Stimulated activated CD4-positive, alpha-beta T cell treated with anti-CD3 and anti-CD28 coated beads, Interleukin-15, amount 100 ng/mL, for 24 hours (primary cell): Measurements from ENCODE around the gene CPEB3.
"Not testable (repeated sequence)": the region's sequence is repeated elsewhere in the genome, so short reads cannot be mapped to it uniquely, and the experiment has no call there.

Experiments used
- DNase-seq: peaks from one replicate; pipeline ENCODE4 v3.0.0-alpha.2; 2020

Gene CPEB3

DNA sequence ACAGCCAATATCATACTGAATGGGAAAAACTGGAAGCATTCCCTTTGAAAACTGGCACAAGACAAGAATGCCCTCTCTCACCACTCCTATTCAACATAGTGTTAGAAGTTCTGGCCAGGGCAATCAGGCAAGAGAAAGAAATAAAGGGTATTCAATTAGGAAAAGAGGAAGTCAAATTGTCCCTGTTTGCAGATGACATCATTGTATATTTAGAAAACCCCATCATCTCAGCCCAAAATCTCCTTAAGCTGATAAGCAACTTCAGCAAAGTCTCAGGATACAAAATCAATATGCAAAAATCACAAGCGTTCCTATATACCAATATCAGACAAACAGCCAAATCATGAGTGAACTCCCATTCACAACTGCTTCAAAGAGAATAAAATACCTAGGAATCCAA lies 156.8 kb downstream of the CPEB3 start:
- DNase-seq, result not testable (repeated sequence)

DNA sequence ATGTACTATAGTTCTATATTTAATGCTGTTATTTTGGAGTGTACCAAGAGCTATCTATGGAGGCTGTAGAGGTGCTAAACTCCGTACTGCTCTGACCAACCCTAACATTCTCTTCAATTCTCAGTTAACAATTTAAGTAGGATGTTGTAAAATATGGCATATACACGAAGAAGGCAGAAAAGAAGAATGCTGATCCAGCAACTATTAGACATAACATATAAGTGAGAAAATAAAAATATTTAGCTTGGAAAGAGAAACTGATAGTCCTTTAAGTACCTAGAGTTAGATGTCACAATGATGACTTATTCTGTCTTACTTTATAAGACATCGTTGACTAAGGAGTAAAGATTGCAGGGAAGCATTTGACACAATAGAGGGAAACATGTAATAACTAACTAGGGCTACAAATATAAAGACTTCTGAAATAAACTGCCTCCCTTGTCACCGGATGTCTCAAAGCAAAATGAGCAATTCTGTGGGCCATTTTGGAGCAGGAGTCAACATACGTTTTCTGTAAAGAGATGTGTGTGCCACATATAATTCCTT lies 159.5 kb downstream of the CPEB3 start:
- DNase-seq, result no peak

DNA sequence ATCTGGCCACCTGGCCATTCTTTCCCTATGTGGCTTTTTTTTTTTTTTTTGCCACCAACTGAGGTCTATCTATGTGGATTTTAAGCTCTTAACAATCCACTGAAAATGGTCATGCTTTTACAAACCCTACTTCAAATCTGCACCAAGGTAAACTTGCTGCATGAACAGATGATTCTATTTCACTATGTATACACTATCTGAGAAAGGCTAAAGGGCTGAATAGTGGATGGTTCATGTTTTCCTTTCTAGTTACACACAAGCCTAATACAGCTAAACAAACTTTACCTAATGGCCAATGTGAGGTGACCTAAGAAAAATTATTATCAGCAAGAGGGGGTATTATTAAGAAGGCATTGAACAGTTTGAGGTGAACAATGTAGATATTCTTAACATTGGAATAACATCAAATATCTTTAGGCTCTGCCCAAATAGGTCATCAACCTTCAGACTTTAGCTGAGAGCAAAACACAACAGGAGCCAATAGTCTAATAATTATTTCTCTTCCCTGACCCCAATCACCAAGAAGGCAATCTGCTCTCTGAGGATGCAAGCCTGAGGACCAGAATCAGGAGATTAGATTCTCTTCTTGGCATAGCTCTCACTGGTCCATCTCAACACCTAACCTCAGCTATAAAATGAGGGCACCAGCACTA lies 160.1 kb downstream of the CPEB3 start:
- no peak for DNase-seq

DNA sequence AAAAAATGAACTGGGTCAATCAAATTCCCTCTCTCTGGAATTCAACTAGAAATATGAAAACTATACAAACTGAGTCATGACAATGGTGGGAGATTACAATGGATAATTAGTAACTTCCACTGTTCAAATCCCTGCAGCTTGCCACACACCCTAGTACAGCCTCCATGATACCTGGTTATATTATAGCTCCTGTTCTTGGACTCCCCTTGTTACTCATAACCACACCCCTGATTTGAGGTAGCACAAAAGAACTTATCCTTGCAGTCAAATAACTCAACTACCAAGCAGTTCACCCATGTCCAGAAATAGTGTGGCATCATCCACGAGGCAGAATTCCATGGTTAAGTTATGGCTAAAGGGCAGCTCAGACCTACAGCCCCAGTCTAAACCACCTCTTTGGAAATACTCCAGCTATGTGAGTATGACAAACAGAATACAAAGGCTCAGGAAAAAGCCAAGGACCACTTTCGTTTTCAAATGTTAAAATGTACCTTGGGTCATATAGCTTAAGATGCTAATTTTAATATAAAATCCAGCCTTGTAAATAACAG lies 164.7 kb downstream of the CPEB3 start:
- DNase-seq, result no peak

DNA sequence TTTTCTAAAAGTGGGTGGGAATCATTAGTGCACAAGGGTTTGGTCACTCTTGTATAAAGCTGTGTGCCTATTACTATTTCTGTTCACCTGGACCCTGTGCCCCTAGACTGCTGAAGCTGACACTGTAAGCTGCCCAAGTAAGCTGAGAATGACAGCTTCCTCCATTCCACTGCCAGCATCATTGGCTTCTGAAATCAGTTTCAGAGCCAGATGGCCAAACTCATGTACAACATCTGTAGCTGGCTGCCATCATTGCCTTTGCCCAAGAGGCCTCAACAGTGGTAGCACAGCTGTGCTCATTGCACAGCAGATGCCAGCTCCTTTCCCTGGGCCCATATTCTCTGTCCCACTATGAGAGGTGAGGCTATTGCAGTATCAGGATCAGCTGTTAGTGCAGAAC lies 165.7 kb downstream of the CPEB3 start:
- DNase-seq, result no peak

DNA sequence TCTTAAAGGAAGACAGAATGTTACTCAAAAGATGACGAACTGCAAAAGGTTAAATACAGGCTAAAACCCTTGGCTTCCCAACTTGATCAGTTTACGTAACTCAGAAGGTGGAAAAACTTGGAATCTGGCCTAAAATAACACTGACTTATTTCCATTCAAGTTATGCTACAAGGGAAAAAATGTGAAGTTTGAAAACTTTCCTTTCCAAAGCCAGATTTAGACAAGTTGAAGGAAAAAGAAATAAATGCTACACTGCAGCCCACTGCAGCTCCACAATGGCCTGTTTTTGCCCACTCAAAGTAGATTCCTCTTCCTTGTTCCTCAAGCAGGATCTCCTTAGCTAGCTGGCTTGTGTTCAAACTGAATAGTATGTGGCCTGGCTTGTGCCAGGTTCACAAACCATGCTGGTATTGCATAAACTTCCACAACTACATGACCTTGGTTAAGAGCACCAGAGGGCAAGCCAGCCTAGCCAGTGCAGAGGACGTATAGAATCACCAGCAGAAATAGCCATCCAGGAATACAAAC lies 166.2 kb downstream of the CPEB3 start:
- DNase-seq, result no peak

DNA sequence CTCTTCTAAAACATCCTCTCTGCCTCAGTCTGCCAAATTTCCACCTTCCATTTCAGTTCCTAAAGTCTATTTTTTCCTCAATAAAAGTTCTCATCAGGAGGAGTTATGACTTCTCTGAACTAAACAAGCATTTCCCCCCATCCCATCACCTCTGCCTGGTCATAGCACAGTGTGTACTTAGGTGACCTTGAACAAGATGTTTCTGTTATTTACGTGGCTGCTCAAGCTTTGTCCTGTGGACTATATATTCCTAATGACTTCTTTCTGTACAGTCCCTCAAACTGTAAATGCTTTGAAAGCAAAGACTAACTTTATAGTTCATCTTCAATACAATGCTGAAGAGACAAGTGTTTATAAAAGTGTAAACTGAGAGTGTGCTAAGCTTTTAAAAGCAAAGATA lies 166.9 kb downstream of the CPEB3 start:
- DNase-seq, result no peak

DNA sequence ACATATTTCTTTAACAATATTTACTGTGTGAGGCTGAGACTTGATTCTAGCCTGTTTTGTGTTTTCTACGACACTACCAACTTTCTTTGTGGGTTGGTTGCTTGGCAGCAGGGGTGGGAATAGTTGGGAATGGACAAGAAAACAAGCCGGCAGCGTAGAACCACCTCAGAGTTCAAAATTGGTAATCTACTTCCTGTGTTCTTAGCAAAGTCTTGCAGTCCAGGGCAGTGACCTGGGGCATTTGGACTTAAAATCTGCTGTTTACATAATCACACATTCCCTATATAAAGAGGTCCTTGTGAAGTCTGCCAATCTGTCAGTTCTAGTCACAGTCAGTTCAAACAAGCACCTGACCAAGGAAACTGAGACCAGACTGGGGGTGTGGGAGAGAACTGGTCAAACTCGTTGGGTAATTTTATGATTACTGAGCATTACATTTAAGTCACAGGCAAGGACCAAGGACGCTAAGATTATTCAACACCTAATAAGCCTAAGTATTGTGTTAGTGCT lies 167.9 kb downstream of the CPEB3 start:
- no peak for DNase-seq

DNA sequence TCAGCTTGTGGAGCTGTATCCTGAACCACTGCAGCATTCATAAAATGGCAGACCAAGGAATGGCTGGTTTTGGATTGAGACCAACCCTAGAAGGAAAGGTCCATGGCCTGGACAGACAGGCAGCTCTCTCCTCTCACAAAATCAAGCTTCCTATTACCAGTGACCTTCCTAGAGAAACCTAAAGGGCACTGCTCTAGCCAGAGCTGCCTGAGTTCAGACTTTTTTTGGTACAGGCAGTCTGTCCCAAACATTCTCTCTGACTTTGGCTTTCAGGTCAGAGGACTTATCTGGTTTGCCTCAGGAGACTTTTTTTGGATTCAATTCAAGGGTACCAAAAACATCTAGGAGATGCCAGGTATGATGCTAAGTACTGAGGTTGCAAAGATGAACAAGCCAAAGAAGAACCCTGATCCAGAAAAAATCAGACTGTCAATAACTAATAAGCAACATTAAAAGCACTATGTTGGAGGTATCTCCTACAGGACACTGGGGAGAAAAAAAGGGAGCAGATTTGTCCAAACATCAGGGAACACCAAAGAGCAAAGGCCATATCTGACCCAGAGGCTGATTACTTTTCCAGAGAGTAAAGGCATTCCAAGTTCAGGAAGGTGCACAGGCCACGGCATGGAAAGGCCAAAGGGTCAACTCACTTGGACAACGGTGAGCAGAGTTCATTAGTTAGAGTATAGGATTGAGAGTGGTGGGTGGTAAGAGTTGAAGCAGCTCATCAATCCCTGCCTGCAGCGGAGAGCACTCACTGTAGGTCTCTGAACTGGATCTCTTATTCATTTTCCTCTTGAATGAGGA lies 169.0 kb downstream of the CPEB3 start:
- DNase-seq, result no peak

DNA sequence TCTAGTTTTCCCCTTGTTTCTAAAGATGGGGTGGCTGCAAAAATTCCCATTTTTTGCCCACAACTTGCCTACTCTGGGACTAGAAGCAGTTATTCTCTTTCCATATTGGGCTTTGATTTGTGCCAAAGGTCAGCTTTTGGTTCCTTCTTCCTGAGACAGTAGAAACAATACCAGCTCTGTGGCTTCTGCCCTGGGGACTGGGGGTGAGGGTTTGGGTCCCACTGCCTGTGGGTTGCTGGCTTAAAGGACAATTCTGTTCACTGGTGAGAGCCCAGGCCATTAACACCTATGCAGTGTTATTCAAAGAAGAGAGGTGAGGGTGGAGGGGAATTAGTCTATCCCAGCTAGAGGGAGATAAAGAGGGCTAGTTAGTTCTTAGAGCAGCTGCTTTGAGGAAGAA lies 171.5 kb downstream of the CPEB3 start:
- no peak for DNase-seq

DNA sequence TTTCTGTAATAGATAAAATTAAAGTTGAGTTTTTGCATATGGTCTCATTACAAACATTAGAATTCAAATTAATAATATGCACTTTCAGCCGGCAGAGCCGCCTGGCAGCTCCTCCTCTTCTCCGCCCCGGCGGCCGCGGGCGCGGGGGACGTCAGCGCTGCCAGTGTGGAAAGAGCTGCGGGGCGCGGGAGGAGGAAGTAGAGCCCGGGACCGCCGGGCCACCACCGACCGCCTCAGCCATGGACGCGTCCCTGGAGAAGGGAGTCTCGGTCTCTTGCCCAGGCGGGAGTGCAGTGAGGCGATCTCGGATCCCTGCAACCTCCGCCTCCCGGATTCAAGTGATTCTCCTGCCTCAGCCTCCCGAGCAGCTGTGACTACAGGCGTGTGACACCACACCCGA lies 176.0 kb downstream of the CPEB3 start:
- not testable (repeated sequence) for DNase-seq

DNA sequence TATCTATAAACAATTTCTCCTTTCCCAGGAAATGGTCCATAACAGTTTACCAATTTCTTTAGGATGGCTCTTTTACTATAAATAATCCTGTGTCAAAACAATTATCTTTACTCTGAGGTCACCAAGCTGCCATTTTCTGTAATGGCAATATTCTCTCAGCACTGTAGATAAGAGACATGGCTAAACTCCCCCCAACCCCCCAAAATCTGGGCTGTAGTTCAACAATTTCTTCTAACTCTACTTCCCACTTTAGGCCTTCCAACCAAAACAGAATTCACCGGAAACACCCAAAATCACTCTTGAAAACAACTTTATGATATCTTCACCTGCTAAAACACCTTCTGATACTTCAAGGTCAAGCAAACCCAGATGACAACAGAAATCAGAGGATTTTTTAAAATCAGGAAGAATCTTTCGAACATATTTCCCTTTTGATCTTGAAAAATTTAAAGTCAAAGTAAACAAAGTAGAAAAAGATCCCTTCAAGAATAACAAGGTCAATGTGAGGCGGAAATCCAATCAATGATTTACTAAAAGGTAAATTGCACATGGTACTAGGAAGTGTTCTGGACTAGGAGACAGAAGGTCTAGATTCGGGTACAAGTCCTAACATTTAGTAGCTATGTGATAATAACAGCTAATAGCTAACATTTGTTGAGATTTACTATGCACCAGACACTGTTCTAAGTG lies 176.8 kb downstream of the CPEB3 start:
- no peak for DNase-seq

DNA sequence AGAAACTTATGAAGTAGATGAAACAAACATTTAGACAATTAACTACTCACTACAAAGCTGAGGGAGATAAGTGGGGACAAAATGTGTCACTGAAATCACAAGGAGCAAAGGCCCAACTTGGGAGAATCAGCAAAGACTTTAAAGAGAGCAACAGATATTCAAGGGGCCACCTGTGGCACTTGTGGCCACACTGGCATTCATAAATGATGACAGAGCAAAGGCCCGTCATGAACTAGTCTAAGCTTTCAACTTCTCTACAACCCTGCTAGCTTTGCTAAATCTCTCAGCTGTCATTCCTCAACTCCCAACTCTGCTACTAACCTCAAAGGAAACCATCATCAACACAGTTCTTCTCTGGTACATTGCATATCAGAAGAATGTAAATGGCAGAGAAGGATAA lies 178.4 kb downstream of the CPEB3 start:
- no peak for DNase-seq

DNA sequence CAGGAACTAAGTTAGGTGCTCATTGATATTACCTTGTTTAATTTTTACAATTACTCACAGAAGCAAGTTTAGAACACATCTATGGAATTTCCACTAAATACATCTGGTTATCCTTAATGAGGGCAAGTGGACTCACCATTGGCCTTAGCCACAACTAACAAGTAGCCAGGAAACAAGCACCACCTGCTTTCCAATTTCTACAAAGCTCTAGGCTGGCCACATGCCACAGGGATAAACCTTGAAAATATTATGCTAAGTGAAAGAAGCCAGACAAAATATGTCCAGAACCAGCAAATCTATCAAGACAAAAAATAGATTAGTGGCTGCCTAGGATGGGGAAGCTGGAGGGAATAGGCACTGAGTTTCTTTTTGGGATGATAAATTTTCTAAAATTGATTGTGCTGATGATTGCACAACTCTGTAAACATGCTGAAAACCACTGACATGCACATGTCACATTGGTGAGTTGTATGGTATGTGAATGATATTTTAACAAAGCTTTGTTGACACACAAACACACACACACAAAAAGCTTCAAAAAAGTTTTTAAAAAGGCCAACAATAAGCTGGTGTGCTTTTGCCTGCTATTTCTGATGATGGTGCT lies 179.4 kb downstream of the CPEB3 start:
- DNase-seq, result no peak

DNA sequence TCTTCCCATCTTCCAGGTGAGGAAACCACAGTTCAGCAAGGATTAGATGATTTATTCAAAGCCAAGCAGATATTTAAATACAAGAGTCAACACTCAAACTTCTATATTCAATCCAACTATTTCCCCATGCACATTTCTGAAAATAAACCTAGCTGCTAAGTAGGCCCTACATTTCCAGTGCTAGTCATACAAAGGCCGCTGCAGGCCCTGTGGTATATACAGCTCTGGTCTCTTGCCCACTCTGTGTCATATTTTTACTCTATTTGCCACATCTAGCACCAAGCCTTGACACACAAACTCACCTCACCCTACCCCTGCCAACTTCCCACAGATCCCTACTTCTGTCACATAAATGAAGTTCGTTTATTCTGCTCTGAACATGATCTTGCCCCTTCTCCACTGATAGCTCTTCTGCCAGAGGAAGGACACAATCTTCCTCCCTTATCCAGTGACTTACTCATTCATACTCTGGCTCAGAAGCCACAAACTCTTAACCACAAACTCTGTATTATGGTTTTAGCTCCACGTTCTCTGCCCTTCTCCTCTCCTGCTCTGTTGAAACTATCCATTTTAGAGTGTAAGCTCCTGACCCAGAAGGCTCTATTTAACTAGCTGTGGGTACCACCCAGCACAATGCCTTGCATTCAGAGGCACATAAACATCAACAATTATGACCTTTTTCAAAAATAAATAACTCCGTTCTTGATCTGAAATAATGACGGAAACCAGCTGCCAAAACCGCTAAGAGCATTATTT lies 180.7 kb downstream of the CPEB3 start:
- no peak for DNase-seq

DNA sequence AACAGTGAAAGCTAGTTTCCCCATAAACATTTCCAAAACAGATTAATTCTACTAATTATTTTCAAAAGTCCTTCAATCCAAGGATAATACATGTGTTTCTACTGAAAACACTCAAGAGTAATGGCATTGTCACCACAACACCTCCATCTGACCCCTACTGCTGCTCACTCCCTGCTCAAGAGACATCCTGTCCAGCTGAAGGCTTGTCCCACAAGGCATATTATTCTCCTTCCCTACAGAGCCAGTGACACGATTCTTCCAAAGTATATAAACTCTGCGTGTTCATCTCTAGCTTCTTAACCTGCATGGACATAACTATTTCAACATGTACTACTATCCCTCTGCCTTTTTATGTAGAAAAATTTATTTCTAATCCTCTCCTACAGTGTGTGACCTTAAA lies 182.1 kb downstream of the CPEB3 start:
- no peak for DNase-seq

DNA sequence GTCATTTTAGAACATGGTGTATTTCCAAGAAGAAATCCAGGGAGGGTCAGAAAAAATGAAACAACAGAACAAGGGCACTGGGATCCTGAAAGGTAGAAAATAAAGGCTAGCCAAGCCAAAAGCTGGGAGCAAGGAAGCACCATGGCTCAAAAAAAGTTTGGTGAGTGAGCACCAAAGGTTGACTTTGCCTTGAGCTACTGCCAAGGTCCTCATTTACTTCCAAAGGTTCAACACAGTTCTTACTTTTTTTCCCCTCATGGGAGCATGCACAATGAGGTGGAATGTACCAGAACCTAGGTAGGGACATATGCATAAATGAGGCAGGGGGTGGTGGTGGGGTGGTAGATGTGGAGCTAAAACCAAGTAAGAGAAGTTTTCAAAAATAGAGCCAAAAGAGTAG lies 182.8 kb downstream of the CPEB3 start:
- no peak for DNase-seq

DNA sequence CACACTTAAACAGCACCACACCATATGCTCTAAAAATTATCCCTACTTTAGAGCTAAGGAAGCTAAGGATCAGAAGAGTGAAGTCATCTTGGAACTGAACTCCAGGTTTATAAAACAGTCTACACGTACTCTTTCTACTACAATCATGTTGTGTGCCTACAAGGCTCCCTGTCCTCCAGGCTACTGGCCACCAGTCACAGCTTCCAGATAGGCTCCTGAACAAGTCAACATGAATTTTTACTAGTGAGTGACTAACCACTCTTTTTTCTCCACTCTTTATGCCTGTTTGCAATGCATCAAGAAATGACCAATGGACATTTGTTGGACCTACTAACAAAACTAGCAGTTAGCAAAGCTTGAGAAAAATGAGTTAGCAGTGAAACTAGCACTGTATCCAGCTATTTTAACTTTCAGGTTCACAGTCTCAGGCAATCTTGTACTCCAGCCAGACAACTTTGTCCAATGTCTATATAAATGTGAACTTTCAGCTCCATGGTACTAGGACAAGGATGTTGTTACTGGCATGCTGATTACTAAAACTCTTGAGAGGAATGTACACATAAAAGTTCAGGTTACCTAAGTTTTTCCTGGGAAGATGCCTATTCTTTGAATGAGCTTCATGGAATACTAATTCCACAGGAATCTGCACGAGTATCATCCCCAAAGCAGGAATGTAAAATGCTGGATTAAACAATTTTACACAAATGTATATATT lies 187.3 kb downstream of the CPEB3 start:
- no peak for DNase-seq

DNA sequence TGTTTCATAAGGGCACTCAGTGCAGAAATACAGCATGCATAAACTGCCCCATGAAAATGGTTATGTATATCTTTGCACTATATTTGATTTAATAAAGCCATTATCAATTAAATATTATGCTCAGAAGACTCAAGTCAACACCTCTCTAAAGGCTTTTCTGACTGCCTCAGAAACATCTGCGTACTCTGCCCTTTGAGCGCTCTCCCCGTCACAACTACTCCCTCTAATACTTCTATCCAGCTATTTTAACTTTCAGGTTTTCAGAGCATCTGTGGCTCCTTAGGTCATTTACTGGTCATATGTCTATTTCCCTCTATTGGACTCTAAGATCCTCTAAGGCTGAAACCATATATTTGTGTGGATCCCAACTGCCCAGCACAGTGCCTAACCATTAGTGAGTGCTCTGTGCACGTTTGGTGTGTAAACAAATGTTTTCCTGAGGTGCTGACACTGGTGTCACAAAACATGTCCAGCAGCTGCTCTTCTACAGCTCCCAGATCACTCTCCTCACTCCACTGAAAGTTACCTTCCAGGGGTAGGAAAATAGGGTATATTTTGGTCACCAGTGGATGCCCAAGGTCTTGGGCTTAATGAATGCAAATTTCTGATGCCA lies 188.2 kb downstream of the CPEB3 start:
- DNase-seq, result no peak

DNA sequence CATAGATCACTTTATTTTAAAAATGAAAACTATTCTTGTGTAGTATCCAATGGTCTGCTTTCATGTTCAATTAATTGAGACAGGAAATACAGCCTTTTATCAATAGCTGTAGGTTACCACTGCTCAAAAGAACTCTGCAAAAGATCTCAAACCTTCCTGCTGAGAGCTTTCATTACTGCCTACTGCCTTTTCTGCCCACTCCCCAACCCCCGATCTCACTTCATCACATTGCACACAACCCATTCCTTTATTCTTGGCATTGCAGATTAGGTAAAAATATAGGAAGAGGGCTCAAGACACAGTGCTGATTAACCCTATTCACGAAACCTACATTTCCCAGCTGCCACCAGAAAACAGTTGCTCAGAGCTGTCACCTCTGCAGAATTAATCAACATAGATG lies 195.9 kb downstream of the CPEB3 start:
- no peak for DNase-seq

DNA sequence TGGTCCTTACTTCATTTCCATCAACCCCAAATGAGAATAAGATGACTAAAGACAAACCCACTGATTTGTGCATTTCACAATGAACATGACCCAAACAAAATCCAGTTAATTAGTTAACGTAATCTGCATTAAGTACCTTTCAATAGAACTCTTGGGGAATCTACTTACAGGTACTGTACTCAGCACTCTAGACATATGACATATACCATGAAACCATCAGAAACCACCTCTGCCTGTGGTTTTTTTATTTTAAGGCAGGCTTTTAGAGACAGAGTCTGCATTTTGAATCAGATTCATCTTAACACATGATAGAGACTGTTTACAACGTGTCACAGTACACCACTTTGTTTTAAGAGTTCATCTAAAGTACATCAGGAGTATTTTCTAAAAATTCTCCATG lies 198.9 kb downstream of the CPEB3 start:
- no peak for DNase-seq
